ENCODE results near the gene DAAM1. TPM values are rescaled to one million over a fixed set of nuclear protein-coding genes. Genes with fewer than 3 reads are reported as not detected.

The DAAM1 gene
- total RNA-seq, 6 experiments from 2014 or later = 7.5 to 12.2 (median 8.6) TPM

DNA sequence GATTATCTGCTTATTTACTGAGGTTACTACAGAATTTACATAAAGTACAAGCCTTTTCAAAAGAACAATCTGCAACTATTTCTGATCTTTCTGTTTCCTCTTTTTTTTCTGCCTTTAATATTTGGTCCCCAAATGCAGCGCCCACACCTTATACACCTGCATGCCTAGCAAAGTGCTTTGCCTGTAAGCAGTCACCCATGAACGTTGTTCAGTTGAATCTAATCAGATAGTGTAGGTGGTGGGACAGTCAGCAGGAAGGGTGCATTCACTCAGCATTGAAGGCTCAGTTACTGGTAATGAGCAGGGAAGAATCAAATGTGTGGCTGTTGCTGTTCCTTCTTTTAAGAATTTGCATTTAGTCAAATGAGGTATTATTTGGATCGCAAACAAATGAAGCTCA is 168.3 kb downstream of the DAAM1 start:
- Mint-ChIP-seq H3K4me1 (ENCODE audit: low read depth) (peaks cover 66% of the 10 kb centered on the region), H3K27ac (no peak overlapping the region), H3K36me3 (ENCODE audit: low read depth) (peaks cover 9% of the 10 kb centered on the region; the same call in 1 of the 2 replicates), H3K9me3 (no peaks in the 10 kb centered on the region), H3K27me3 (ENCODE audit: insufficient read depth) (no peaks in the 10 kb centered on the region), H3K4me3 (no peak overlapping the region)
- TF ChIP-seq, protein P1, sequence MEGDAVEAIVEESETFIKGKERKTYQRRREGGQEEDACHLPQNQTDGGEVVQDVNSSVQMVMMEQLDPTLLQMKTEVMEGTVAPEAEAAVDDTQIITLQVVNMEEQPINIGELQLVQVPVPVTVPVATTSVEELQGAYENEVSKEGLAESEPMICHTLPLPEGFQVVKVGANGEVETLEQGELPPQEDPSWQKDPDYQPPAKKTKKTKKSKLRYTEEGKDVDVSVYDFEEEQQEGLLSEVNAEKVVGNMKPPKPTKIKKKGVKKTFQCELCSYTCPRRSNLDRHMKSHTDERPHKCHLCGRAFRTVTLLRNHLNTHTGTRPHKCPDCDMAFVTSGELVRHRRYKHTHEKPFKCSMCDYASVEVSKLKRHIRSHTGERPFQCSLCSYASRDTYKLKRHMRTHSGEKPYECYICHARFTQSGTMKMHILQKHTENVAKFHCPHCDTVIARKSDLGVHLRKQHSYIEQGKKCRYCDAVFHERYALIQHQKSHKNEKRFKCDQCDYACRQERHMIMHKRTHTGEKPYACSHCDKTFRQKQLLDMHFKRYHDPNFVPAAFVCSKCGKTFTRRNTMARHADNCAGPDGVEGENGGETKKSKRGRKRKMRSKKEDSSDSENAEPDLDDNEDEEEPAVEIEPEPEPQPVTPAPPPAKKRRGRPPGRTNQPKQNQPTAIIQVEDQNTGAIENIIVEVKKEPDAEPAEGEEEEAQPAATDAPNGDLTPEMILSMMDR (IDR thresholded peaks at IDR 0.05) = no peak
- DNase-seq = no peak

DNA sequence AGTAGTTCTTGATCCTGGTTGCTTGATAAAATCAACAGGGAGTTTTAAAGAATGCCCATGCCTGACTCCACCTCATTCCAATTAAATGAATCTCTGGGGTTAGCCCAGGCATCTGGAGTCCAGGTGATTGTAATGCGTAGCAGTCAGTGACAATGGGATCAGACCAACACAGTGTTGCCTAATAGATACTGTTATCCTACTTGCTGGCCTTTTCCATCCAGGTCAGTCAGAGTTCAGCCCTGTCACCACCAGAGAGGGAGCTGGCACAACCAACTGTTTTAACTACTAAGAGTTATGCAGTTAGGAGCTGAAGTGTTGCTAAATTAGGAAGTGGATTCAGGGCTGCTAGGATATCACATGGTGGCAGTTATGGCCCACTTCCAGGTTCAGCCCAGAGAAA is 169.6 kb downstream of the DAAM1 start:
- TF ChIP-seq, protein P1 (IDR thresholded peaks at IDR 0.05) = 0 out of 2 replicates have a peak, but pooled peaks have one; percentile 8
- H3K4me3 Mint-ChIP-seq = peak overlapping the region; percentile 10; the same call in 1 of the 2 replicates
- no peaks in the 10 kb centered on the region for H3K27me3 Mint-ChIP-seq (ENCODE audit: insufficient read depth)

DNA sequence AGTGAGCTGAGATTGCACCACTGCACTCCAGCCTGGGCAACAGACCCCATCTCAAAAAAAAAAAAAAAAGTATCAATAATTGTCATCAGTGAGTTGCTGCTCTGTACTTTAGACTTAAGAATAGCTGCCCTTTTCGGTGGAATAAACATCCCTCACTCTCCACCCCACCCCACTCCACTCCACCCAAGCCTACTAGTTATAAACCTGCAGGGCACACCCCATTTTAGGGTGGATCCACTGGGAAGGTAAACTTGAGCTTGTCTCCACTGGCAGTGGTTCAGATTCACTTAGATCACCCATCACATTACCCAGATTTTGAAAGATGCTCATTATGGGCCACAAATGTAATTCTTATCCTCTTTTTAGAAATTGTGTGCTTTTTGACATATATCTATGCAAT is 170.3 kb downstream of the DAAM1 start:
- H3K27ac Mint-ChIP-seq = peak overlapping the region; percentile 11; the same call in 1 of the 2 replicates
- H3K36me3 Mint-ChIP-seq (ENCODE audit: low read depth) = no peaks in the 10 kb centered on the region
- peaks cover 86% of the 10 kb centered on the region for H3K4me1 Mint-ChIP-seq (ENCODE audit: low read depth)
- H3K27me3 Mint-ChIP-seq (ENCODE audit: insufficient read depth) = no peaks in the 10 kb centered on the region
- H3K4me3 Mint-ChIP-seq = no peak overlapping the region
- no peaks in the 10 kb centered on the region for H3K9me3 Mint-ChIP-seq
- no peak for DNase-seq
- TF ChIP-seq, protein P1 (IDR thresholded peaks at IDR 0.05) = no peak

More for the DNA sequence above, 169.6 kb downstream of the DAAM1 start:
- Mint-ChIP-seq H3K27ac (peak overlapping the region; percentile 69), H3K4me1 (ENCODE audit: low read depth) (peaks cover 79% of the 10 kb centered on the region), H3K9me3 (no peaks in the 10 kb centered on the region), H3K36me3 (ENCODE audit: low read depth) (peaks cover 7% of the 10 kb centered on the region; the same call in 1 of the 2 replicates)
- DNase-seq = peak; percentile 65

DNA sequence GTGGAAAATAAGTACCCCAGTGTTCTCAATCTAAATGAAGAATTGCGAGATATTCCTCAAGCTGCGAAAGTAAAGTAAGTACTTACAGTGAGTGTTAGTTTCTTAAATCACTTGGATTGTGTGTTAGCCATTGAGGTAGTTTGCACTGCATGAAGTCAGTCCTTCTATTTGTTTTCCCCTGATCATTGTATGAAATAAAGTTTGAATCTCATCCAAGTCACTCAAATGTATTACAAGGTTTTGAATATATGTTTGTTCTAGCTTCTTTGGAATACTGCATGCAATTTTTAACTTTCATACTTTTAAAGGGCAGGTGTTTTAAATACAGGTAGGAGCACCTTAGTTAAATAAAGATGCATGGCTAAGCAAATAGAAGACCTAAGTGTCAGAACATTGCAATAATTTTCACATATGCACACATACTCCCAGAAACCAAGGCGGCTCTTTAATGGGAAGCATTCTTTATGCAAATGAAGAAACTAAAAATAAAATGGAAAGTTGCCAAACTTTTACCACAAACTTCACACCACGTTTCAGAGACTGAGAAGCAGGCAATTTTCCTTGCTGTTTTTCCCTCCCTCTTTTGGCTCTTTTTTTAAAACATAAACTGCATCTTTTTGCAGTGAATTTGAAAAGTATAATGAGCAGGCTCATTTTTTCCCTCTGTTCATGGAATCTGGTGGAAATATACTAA is 171.1 kb downstream of the DAAM1 start:
- H3K27me3 Mint-ChIP-seq (ENCODE audit: insufficient read depth) = no peaks in the 10 kb centered on the region
- TF ChIP-seq, protein P1 (IDR thresholded peaks at IDR 0.05) = no peak
- H3K27ac Mint-ChIP-seq = no peak overlapping the region
- no peaks in the 10 kb centered on the region for H3K9me3 Mint-ChIP-seq
- H3K36me3 Mint-ChIP-seq (ENCODE audit: low read depth) = no peaks in the 10 kb centered on the region
- no peak for DNase-seq
- no peak overlapping the region for H3K4me3 Mint-ChIP-seq
- peaks cover 89% of the 10 kb centered on the region for H3K4me1 Mint-ChIP-seq (ENCODE audit: low read depth)

DNA sequence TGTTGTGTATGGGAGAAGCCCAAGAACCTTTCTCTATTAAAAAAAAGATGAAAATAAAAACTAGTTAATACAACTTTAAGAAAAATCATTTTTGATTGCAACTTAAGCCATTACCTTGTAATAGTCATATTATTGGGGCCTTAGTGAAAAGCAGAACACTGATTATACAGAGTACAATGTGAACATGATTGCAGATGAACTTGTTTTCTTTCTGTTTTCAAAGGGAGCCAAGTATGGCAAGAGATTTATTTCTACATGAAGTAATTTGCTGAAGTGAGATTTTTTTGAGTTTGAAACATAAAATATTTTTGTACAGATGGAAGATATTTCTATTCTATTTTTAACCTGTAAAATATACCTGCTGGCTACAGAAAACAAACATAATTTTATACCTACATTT is 171.8 kb downstream of the DAAM1 start:
- peaks cover 89% of the 10 kb centered on the region for H3K4me1 Mint-ChIP-seq (ENCODE audit: low read depth)
- DNase-seq = no peak
- H3K4me3 Mint-ChIP-seq = no peak overlapping the region
- TF ChIP-seq, protein P1 (IDR thresholded peaks at IDR 0.05) = no peak
- H3K36me3 Mint-ChIP-seq (ENCODE audit: low read depth) = no peaks in the 10 kb centered on the region
- H3K27me3 Mint-ChIP-seq (ENCODE audit: insufficient read depth) = no peaks in the 10 kb centered on the region
- no peak overlapping the region for H3K27ac Mint-ChIP-seq
- no peaks in the 10 kb centered on the region for H3K9me3 Mint-ChIP-seq
